GM12801 (cell line): ENCODE results near the gene OLFML1.

Source experiments
- CTCF ChIP-seq: IDR thresholded peaks from one replicate; pipeline ENCODE4 v1.5.1; 2011; ENCODE audit warnings: control low read depth; ENCODE audit not compliant: insufficient read length; ENCODE audit errors: extremely low read depth

Gene OLFML1

GRCh38 chr11:7533199-7534041 lies 48.1 kb downstream of the OLFML1 start:
- no peak for TF ChIP-seq CTCF

GRCh38 chr11:7534042-7534378 lies 48.7 kb downstream of the OLFML1 start:
- no peak for TF ChIP-seq CTCF

DNA sequence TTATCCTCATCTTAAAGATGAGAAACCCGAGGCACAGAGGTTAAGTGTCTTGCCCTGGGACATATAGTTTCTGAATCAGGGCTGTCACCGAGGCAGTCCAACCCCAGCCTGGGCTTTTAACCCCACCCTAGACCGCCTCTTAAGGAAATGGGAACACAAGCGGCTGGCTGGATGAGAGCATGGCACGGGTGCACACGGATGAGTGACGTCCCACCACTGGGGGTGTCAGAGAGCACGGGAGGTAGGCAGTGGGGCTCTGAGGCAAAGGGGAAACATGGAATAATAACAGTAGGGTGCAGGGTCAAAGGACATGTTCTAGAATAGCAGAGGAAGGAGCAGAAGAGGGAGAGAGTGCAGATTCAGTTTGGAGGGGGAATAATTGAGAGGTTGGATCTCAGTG lies 50.8 kb downstream of the OLFML1 start:
- no peak for TF ChIP-seq CTCF

GRCh38 chr11:7537265-7537664 lies 52.0 kb downstream of the OLFML1 start:
- no peak for TF ChIP-seq CTCF

DNA sequence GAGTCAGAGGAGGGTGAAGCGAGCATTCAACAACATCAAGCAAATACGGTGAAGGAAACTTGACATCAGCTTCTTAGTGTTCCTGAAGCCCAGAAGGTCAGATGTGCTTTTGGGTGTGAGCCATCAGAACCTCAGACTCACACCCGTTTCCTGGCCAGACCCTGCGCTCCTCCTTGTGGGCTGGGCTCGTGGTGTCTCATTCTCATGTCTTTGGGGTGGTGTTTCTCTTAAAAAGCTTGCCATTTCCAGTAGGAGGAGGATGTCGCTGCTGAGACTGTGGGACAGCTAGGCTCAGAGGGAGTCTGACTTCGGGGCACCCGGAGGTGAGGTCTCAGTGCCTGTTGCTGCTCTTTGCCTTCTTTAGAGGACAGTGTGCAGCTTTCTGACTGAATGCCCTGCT lies 52.7 kb downstream of the OLFML1 start:
- TF ChIP-seq CTCF, result no peak

- no peak for TF ChIP-seq CTCF
Measured at GRCh38 chr11:7538466-7539454, 53.5 kb downstream of the OLFML1 start.

DNA sequence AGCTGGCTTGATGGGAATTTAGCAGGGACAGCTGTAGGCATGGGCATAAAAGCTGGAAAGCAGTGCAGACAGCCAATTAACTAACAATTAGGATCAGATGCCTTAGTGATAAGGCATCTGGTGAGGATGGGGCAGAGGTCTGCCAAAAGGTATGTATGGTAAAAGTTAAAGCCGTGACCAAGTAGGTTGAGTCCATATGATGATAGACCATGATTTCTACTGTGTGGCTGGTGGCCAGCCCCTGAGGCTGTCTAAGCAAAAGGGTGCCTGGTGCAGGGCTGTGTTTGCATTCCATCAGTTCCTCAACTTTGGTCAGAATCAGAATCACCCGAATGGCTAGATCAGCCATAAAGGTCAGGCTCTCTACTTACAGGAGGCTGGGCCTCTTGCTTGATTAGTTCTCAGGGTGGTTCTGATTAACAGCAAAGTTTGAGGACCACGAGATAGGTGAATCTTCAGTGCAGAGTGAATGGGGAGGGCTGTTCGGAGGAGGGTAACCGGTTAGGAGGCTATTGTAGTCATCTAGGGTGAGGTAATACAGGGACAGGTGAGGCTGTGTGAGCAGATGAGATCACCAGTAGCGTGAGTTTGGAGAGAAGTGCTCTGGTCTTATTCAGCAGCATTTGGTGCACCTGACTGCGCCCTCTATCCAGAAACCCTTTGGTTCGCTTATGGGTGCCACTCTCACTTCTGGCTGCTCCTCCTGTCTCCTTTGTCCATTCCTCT lies 55.7 kb downstream of the OLFML1 start:
- TF ChIP-seq CTCF, result no peak
